Esophagus muscularis mucosa (tissue), 4 donors: ENCODE results near the gene BRSK2. TPM values are rescaled to one million over a fixed set of nuclear protein-coding genes. Genes with fewer than 3 reads are reported as not detected.

ENCODE experiments used
- DNase-seq: peaks from one replicate; pipeline ENCODE4 v3.0.0-alpha.2; 2017; ENCODE audit errors: extremely low spot score
- H3K27ac ChIP-seq, 4 donors: fragments of 200-600 bp; sonication (generic); replicated peaks in 1 of 4; 1 replicate in 3 of 4; 2 replicates in 1 of 4; pipeline ENCODE4 v1.5.1; 2016 to 2019; ENCODE audit warnings: mild to moderate bottlenecking in 1 of 4
- H3K27me3 ChIP-seq, 4 donors: fragments of 200-600 bp; sonication (generic); one replicate each; pipeline versions ENCODE4 v1.5.1 to v1.6.0; 2016 to 2019
- H3K36me3 ChIP-seq, 4 donors: fragments of 200-600 bp; sonication (generic); one replicate each; pipeline ENCODE4 v1.5.1; 2016 to 2019
- H3K4me1 ChIP-seq, 4 donors: fragments of 200-600 bp; sonication (generic); one replicate each; pipeline ENCODE4 v1.5.1; 2016 to 2019
- H3K4me3 ChIP-seq, 4 donors: fragments of 200-600 bp; sonication (generic); 1 replicate in 2 of 4; 2 replicates in 2 of 4; pipeline ENCODE4 v1.5.1; 2016 to 2019; ENCODE audit warnings: mild to moderate bottlenecking in 4 of 4, moderate library complexity in 1 of 4
- H3K9me3 ChIP-seq, 4 donors: fragments of 200-600 bp; sonication (generic); 1 replicate in 3 of 4; 2 replicates in 1 of 4; pipeline ENCODE4 v1.5.1; 2016 to 2019
- CTCF ChIP-seq, 3 experiments: fragments of 200-600 bp in 2 of 3; fragments of 450-650 bp in 1 of 3; sonication (generic) in 2 of 3; IDR thresholded peaks; one replicate each; pipeline ENCODE4 v1.5.1; 2017 to 2019; ENCODE audit warnings: antibody characterized with exemption in 3 of 3, mild to moderate bottlenecking in 2 of 3, moderate library complexity in 1 of 3
- EP300 ChIP-seq: sonication (generic); formaldehyde crosslinking; IDR thresholded peaks from one replicate; pipeline ENCODE4 v1.6.1; 2017; ENCODE audit warnings: antibody characterized with exemption
- POLR2A ChIP-seq: fragments of 450-650 bp; IDR thresholded peaks from one replicate; pipeline ENCODE4 v1.6.1; 2017; ENCODE audit warnings: antibody characterized with exemption, moderate library complexity, mild to moderate bottlenecking, low read depth
- POLR2AphosphoS5 ChIP-seq, 2 donors: sonication (generic); formaldehyde crosslinking; IDR thresholded peaks; one replicate each; pipeline ENCODE4 v1.6.1; 2017; ENCODE audit warnings: antibody characterized with exemption in 2 of 2
- WGBS: methylation state at CpG from one replicate; pipeline ENCODE4 v1.1.5; 2018; 5-methylcytosine and 5-hydroxymethylcytosine counted together
- intact Hi-C: fragments of 100-400 bp; cut with DNase I; formaldehyde crosslinking; loops from one replicate; pipeline ENCODE4 v1.15.1; 2023
- total RNA-seq, 4 donors: library from RNA; depleted of rRNA; stranded (reverse); fragments of >200 nt; gene quantifications; one replicate each; pipeline versions ENCODE4 v1.1.0 to v1.2.1, GENCODE V29; 2016

Gene BRSK2
- total RNA-seq, 4 donors from 2014 or later, result 1.0 to 3.3 (median 2.8) TPM

- Histone ChIP-seq H3K4me1 (peaks cover 69 to 87% (median 81%) of the 10 kb centered on the region in 4 donors), H3K27ac (peak overlapping the region; percentile 89 to 96 (median 92)), H3K9me3 (no peaks in the 10 kb centered on the region), H3K36me3 (peaks cover 25 to 52% (median 49%) of the 10 kb centered on the region in 4 donors), H3K27me3 (no peaks in the 10 kb centered on the region), H3K4me3 (peak overlapping the region in 2 of 4 donors; percentile 12 to 20)
- intact Hi-C loops, result no loop called here
- no peak for TF ChIP-seq EP300
- TF ChIP-seq POLR2AphosphoS5 (IDR thresholded peaks at IDR 0.05), result peak in 1 of 2 donors; percentile 64
- WGBS, result 82% methylated on average over 10 of the region's 36 CpGs
- no peak for DNase-seq
Measured at GRCh38 chr11:1480555-1481482, 91.1 kb downstream of the BRSK2 start.

- TF ChIP-seq EP300, result no peak
- peak in 1 of 2 donors; percentile 71 for TF ChIP-seq POLR2AphosphoS5 (IDR thresholded peaks at IDR 0.05)
- no peak for TF ChIP-seq POLR2A
- peak in 2 of 3 experiments; percentile 14 to 24 for TF ChIP-seq CTCF (IDR thresholded peaks at IDR 0.05)
- 61% methylated on average over 2 of the region's 2 CpGs for WGBS
- peaks cover 76 to 93% (median 88%) of the 10 kb centered on the region in 4 donors for H3K4me1 ChIP-seq
- H3K36me3 ChIP-seq, result peaks cover 20 to 46% (median 42%) of the 10 kb centered on the region in 4 donors
- DNase-seq, result no peak
- peak overlapping the region; percentile 89 to 96 (median 92) for H3K27ac ChIP-seq
- H3K27me3 ChIP-seq, result no peaks in the 10 kb centered on the region
- H3K9me3 ChIP-seq, result no peaks in the 10 kb centered on the region
- peak overlapping the region in 2 of 4 donors; percentile 20 to 61 for H3K4me3 ChIP-seq
- intact Hi-C loops, result no loop called here
Measured at GRCh38 chr11:1481483-1481825, 91.7 kb downstream of the BRSK2 start.

- H3K9me3 ChIP-seq, result no peaks in the 10 kb centered on the region
- H3K4me1 ChIP-seq, result peaks cover 77 to 97% (median 93%) of the 10 kb centered on the region in 4 donors
- H3K4me3 ChIP-seq, result peak overlapping the region in 2 of 4 donors; percentile 12 to 61
- TF ChIP-seq POLR2AphosphoS5 (IDR thresholded peaks at IDR 0.05) (no peak), EP300 (no peak), CTCF (IDR thresholded peaks at IDR 0.05) (no peak), POLR2A (no peak)
- intact Hi-C loops, result no loop called here
- WGBS, result 100% methylated on average over 1 of the region's 16 CpGs
- H3K36me3 ChIP-seq, result peaks cover 20 to 41% (median 37%) of the 10 kb centered on the region in 4 donors
- DNase-seq, result no peak
- no peaks in the 10 kb centered on the region for H3K27me3 ChIP-seq
- peak overlapping the region; percentile 89 to 96 (median 92) for H3K27ac ChIP-seq
Measured at GRCh38 chr11:1481861-1482441, 92.2 kb downstream of the BRSK2 start.

- no peak for DNase-seq
- H3K27ac ChIP-seq, result peak overlapping the region; percentile 89 to 96 (median 92)
- WGBS, result 58% methylated on average over 18 of the region's 32 CpGs
- peak overlapping the region in 3 of 4 donors; percentile 12 to 61 (median 18) for H3K4me3 ChIP-seq
- TF ChIP-seq CTCF (IDR thresholded peaks at IDR 0.05), result peak in 1 of 3 experiments; percentile 11
- peak in 1 of 2 donors; percentile 12 for TF ChIP-seq POLR2AphosphoS5 (IDR thresholded peaks at IDR 0.05)
- no peak for TF ChIP-seq EP300
- no peak for TF ChIP-seq POLR2A
- H3K4me1 ChIP-seq, result peaks cover 85 to 100% (median 100%) of the 10 kb centered on the region in 4 donors
- no peaks in the 10 kb centered on the region for H3K9me3 ChIP-seq
- H3K36me3 ChIP-seq, result peaks cover 20 to 32% (median 29%) of the 10 kb centered on the region in 4 donors
- intact Hi-C loops, result no loop called here
- H3K27me3 ChIP-seq, result no peaks in the 10 kb centered on the region
Measured at GRCh38 chr11:1482581-1483444, 93.1 kb downstream of the BRSK2 start.
